ENCODE measurements around the gene B9D1.

Gene B9D1

GRCh38 chr17:19338031-19338990 lies 24.2 kb downstream of the B9D1 start:
- peak; percentile 34 for DNase-seq (ENCODE audit: low read depth)

DNA sequence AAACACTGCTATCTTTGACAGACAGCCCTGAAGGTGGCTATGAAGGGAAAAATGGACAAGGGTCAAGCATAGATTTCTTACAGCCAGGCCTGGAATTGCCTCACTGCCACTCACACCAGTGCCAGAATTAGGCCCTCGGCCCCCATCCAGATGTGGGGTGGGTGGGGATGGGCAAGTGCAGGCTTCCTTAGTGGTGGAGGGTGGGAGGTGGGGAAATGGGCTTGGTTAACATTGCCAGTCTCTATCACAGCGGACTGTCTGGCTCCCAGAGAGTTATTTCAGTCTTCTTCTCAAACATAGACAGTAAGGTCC lies 24.9 kb downstream of the B9D1 start:
- DNase-seq (ENCODE audit: low read depth) = no peak

DNA sequence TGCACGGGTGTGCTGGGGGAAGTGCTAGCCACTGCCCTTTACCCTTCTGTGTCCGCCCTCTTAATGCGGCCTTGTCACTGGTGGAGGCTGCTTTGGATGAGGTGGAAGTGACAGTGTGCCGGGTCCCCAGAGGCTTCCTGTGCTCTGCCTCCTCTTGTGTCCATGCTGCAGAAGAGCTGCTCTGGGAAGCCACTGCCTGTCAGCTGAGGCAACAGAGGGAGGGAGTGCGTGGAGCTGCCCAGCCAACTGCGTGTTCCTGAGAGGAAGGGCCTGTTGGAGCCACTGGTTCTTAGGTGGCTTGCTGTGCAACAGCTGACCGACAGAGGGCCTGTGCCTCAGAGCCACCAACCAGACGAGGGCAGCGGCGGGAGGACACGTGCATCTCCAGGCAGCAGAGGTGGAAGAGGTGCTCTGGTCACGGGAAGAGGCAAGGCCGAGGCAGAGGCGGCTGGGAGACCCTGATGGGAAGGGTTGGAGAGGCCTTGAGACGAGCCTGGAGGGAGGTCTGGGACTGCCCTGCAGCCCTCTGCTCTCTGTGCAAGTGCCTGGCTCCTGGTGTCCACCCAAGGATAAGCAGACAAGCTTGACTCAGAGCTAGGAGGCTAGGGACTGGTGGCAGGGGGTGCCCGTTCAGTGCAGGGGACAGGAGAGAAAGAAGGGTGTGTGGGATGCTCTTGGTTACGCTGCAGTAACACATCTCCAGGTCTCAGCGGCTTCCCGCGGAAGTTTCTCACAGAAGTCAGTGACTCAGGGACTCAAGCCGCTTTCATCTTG lies 25.4 kb downstream of the B9D1 start:
- no peak for DNase-seq (ENCODE audit: low read depth)

DNA sequence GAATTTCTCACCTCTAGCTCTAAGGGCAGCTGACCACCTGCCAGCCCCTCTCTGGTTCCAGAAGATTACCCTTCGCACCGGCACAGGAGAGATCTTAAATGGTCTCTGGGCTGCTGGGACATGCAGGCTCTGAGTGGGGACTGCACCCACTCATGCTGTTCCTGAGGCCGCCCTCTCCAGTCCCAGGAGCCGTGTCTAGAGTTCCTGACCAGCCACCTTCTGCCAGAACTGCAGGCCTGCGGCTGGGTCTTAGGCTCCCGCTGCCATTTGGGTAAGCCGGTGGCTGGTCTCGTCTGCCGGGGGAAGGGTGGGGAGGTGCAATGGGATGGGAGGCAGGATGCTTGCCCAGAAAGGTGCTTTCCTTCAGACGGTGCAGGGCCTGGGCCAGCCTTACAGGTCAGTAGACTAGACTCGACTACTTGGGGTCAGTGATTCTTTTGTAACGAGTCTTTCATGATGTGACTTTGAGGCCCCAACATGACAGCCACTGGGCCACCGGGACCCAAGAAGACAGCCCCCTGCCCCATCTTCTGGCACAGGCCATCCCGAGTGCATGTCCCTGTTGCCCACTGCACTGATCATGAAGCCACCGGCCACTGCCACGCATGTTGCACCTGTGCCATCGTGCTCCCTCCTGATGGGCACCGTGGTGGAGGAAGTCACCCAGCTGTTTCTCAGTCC lies 26.4 kb downstream of the B9D1 start:
- no peak for DNase-seq (ENCODE audit: low read depth)

GRCh38 chr17:19334331-19334730 lies 28.2 kb downstream of the B9D1 start:
- DNase-seq (ENCODE audit: low read depth) = no peak

- DNase-seq (ENCODE audit: low read depth) = no peak
Measured at GRCh38 chr17:19333736-19334290, 28.7 kb downstream of the B9D1 start.

DNA sequence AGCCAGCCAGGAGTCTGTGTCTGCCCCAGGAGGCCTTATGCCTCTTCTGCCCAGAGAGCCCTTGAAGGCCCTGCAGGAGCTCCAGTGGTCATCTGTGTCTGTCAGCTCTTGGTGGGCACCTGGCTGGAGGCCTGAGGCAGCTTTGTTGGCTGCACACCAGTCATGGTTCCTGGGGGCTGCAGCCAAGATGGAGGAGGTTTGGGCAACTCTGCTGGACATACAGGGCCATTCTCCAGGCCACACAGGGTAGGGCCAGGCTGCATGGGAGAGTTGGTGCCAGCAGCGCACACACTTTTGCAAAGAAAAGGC lies 29.4 kb downstream of the B9D1 start:
- no peak for DNase-seq (ENCODE audit: low read depth)

DNA sequence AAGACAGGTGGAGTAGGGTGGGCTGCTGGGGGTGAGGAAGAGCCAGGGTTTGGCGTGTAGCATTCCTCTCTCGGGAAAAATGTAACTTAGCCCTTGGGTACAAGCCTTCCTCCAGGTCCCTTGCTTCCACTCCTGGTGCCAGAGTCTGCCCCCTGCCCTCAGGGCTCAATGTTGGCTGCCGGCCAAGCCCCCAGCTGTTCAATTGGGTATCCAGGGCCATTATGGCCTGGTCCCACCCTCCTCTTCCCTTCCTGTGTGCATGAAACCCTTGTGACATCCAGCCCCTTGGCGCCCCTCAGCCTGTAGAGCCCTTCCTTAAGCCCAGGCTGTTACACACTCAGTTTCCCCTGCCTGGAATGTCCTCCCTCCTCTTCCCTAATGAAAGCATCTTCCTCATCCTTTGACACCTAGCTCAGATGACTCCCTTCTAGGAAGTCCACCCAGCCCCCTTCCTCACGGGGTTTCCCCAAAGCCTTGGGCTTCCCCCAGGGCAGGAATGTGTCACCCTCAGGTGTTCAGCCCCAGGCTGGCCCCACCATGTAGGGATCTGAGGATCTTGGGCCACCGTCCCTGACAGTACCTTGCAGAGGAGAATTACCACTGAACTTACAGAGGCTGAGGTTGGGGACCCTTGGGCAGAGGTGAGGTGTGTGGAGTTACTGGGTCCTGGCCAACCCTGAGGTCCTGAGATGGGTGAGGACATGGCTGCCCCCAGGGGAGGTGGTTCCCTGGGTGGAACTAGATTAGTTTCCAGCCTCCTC lies 30.0 kb downstream of the B9D1 start:
- no peak for DNase-seq (ENCODE audit: low read depth)

DNA sequence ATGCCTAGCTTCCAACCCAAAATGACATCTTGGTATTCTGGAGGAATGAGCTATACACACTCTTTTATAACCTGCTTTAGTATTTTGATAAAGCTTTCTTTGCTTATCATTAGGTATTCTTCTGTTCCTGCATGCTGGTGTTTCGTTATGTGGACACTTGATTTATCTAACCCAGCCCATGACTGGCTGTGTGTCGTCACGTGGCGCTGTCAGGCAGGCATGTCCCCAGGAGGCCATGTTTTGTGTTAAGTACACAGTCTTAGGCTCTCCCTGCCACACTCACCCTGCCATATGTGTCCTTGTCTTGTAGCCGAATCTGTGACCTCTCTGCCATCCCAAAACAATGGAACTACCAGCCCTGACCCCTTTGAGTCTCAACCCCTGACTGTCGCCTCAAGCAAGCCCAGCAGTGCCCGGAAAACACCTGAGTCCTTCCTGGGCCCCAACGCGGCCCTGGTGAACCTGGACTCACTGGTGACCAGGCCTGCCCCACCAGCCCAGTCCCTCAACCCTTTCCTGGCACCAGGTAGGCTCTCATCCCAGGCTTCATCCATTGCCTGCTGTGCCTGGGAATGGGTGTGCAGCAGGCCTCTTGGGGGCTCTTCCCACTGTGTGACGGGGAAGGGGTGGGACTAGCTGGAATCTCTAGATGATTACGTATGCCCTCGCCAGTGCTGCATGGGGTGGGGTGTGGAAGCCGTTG lies 30.8 kb downstream of the B9D1 start:
- DNase-seq (ENCODE audit: low read depth) = no peak

DNA sequence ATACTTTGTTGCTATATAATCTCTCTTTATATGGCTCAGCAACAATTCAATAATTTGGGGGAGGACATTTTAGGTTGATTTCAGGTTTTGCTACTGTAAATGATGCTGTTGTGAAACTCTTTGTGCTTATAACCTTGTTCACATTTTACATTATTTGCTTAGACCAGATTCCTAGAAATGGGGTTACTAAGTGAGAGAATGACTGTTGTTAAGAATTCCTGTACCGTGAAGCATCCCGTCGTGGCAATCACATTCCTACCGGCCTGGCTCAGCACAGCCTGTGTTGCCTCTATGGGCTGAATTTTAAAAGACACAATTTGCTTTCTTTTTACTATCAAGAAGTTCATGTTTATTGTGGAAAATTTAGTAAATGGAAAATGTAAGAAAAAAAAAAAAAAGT lies 31.4 kb downstream of the B9D1 start:
- no peak for DNase-seq (ENCODE audit: low read depth)

DNA sequence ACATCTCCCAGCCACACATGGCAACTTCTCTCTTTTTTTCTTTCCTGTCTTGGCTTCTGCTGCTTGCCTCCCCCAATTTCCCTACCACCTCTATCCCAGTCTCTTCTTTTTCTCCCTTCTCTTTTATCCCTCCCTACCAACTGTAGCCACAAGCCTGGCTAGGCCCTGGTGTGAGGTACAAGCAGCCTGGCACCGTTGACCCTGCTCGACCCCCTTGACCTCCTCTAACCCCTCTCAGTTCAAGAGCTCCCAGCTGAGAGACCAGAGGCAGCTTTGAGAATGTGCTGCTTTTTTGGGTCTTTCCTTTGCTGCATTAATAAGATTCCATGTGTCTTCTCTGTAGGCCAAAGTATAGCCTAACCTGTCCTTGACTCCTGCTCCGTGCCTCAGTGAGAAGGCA lies 32.3 kb downstream of the B9D1 start:
- no peak for DNase-seq (ENCODE audit: low read depth)

DNA sequence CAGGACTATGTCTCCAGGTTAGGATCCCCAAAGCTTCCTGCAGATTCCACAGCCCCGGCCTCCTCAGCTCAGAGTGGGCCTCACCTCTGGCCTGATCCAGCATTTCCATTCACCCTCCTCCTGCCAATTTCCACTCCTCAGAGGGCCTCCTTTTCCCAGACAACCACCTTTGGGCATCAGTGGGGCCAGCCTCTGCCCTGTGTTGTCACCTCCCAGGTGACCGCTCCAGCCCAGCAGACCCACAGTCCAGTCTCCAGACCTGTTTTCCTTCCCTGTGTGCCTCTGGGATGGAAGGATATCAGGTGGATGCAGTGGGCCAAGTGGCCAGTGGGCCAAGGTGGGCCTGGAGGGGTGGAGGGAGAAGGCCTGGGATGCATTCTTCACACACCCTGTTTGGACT lies 32.7 kb downstream of the B9D1 start:
- no peak for DNase-seq (ENCODE audit: low read depth)

- no peak for DNase-seq (ENCODE audit: low read depth)
Measured at GRCh38 chr17:19329136-19329535, 33.4 kb downstream of the B9D1 start.

GRCh38 chr17:19328441-19329061 lies 34.0 kb downstream of the B9D1 start:
- DNase-seq (ENCODE audit: low read depth) = no peak

GRCh38 chr17:19327031-19327783 lies 35.3 kb downstream of the B9D1 start:
- no peak for DNase-seq (ENCODE audit: low read depth)

- DNase-seq (ENCODE audit: low read depth) = no peak
Measured at GRCh38 chr17:19325542-19325941, 37.0 kb downstream of the B9D1 start.

DNA sequence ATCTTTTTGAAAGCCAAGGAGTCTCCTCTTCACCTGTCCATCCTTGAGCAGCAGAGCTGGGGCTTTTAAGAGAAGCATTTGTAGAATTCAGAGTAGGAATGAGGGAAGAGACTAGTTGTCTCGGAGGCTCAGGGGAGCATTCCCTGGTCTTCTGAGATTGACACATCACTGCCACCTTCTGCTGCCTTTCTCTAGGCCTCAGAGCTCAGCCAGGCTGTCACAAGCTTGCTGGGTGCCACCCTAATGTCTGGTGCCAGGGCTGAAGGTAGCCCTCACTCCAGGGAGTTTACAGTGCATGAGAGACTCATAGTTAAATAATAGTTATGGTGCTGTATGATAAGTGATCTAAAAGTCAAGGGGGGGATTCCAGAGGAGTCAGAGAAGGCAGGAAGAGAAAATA lies 39.7 kb downstream of the B9D1 start:
- DNase-seq (ENCODE audit: low read depth) = no peak

- DNase-seq (ENCODE audit: low read depth) = no peak
Measured at GRCh38 chr17:19322129-19322505, 40.4 kb downstream of the B9D1 start.

GRCh38 chr17:19321481-19322128 lies 40.9 kb downstream of the B9D1 start:
- DNase-seq (ENCODE audit: low read depth) = no peak

DNA sequence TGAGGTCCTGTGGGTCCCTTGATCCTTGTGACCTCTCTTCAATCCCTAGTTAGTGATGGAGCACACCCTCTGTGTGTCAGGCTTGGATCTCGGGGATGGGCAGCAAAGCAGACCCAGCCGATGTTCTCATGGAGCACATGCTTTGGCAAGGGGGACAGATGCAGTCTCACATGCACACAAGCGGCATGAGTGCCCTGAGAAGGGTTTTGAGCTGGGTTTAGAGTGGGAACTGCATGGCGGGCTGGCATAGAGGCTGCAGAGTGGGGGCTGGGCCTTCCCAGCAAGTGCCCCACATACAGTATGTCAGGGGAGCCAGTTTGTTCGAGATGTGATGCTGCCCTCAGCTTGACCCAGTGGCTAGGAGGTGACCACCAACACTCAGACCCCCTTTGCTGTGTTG lies 41.6 kb downstream of the B9D1 start:
- DNase-seq (ENCODE audit: low read depth) = no peak

All from stimulated activated CD8-positive, alpha-beta memory T cell treated with anti-CD3 and anti-CD28 coated beads, Interleukin-12 subunit alpha, Interleukin-12 subunit beta, amount 100 ng/mL, for 4 hours (primary cell).